ENCODE data around the gene CREBRF.
"Not testable (repeated sequence)": the region's sequence is repeated elsewhere in the genome, so short reads cannot be mapped to it uniquely, and the experiment has no call there.

The CREBRF gene

DNA sequence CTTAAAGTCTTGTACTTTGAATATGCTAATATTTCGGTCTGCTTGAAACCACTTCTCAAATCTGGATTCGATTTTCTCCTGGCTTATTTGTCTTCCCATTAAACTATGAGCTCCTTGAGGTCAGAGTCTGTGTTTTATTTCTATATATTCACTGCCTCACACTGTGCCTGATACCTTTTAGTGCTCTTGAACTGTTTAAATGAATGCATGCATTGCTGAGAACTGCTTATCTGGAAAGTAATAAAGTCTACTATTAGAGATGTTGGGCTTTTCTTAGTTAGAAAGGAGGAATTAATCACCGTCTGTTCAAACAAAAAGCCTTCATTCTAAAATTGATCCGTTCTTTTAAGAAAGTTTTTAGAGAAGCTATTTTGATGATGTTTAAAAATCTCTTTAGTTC is 6.0 kb downstream of the CREBRF start:
- Mint-ChIP-seq H3K9me3 (peaks cover 6% of the 10 kb centered on the region), H3K4me1 (peaks cover 10% of the 10 kb centered on the region), H3K27me3 (ENCODE audit: low read depth, poor library complexity) (no peaks in the 10 kb centered on the region), H3K36me3 (ENCODE audit: low read depth) (peaks cover 5% of the 10 kb centered on the region), H3K4me3 (no peak overlapping the region), H3K27ac (no peak overlapping the region)
- TF ChIP-seq, protein P1, sequence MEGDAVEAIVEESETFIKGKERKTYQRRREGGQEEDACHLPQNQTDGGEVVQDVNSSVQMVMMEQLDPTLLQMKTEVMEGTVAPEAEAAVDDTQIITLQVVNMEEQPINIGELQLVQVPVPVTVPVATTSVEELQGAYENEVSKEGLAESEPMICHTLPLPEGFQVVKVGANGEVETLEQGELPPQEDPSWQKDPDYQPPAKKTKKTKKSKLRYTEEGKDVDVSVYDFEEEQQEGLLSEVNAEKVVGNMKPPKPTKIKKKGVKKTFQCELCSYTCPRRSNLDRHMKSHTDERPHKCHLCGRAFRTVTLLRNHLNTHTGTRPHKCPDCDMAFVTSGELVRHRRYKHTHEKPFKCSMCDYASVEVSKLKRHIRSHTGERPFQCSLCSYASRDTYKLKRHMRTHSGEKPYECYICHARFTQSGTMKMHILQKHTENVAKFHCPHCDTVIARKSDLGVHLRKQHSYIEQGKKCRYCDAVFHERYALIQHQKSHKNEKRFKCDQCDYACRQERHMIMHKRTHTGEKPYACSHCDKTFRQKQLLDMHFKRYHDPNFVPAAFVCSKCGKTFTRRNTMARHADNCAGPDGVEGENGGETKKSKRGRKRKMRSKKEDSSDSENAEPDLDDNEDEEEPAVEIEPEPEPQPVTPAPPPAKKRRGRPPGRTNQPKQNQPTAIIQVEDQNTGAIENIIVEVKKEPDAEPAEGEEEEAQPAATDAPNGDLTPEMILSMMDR (IDR thresholded peaks at IDR 0.05), result no peak
- DNase-seq, result no peak

DNA sequence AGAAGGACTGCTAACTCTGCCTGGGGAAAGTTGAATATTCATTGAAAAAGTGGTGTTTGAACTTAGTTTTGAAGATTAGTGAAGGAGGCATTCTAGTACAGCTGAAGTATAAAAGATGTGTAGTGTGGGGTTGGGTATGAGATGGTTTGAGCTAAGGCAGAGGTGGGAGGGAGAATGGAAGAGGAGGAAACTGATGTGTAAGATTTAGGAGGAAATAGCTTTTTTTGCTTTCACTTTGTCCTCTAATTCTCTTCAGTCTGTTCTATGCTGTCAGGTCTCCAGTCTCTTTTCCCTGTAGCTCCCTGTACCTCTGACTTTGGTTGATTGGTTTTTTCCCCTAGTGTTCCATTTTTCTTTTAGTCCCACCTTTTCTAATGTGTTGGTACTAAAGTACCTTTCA is 9.0 kb downstream of the CREBRF start:
- peaks cover 7% of the 10 kb centered on the region for H3K9me3 Mint-ChIP-seq
- no peak overlapping the region for H3K4me3 Mint-ChIP-seq
- no peaks in the 10 kb centered on the region for H3K27me3 Mint-ChIP-seq (ENCODE audit: low read depth, poor library complexity)
- DNase-seq, result no peak
- no peaks in the 10 kb centered on the region for H3K4me1 Mint-ChIP-seq
- TF ChIP-seq, protein P1 (IDR thresholded peaks at IDR 0.05), result no peak
- peak overlapping the region; percentile 2 for H3K27ac Mint-ChIP-seq
- peaks cover 12% of the 10 kb centered on the region for H3K36me3 Mint-ChIP-seq (ENCODE audit: low read depth)

DNA sequence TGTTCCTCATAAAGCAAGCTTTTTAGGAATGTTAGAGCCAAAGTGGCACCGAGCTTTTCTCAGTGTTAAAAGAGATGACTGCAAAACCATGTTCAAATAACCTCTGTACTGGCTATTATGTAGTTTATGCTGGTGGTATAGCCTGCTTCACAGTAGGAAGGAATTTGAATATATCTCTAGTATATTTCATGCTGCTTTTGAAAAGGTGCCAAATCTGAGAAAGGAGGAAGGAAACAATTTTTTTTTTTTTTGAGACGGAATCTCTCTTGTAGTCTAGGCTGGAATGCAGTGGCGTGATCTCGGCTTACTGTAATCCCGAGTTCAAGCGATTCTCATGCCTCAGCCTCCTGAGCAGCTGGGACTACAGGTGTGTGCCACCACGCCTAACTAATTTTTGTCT is 13.5 kb downstream of the CREBRF start:
- Mint-ChIP-seq H3K4me3 (no peak overlapping the region), H3K4me1 (no peaks in the 10 kb centered on the region), H3K36me3 (ENCODE audit: low read depth) (peaks cover 7% of the 10 kb centered on the region), H3K27ac (no peak overlapping the region), H3K27me3 (ENCODE audit: low read depth, poor library complexity) (peaks cover 5% of the 10 kb centered on the region), H3K9me3 (peaks cover 4% of the 10 kb centered on the region)
- TF ChIP-seq, protein P1 (IDR thresholded peaks at IDR 0.05), result no peak
- DNase-seq, result no peak

- no peak for DNase-seq
- Mint-ChIP-seq H3K4me1 (no peaks in the 10 kb centered on the region), H3K9me3 (peaks cover 6% of the 10 kb centered on the region), H3K27ac (no peak overlapping the region), H3K27me3 (ENCODE audit: low read depth, poor library complexity) (peaks cover 7% of the 10 kb centered on the region), H3K36me3 (ENCODE audit: low read depth) (no peaks in the 10 kb centered on the region), H3K4me3 (no peak overlapping the region)
- TF ChIP-seq, protein P1 (IDR thresholded peaks at IDR 0.05), result no peak
Observed at GRCh38 chr5:173075137-173075843, 19.1 kb downstream of the CREBRF start.

DNA sequence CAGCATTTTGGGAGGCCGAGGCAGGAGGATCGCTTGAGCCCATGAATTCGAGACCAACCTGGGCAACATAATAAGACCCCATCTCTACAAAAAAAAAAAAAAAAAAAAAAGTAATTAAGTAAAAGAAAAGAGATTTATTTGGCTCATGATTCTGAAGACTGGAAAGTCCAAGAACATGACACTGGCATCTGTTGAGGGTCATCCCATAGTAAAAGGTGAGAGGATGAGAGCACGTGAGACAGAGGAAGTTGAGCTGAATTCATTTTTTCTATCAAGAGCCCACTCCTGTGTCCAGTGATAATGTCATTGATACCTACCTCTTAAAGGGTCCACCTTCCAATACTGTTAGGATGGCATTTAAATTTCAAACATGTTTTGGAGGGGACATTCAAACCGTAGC is 19.8 kb downstream of the CREBRF start:
- peaks cover 5% of the 10 kb centered on the region for H3K36me3 Mint-ChIP-seq (ENCODE audit: low read depth)
- TF ChIP-seq, protein P1 (IDR thresholded peaks at IDR 0.05), result no peak
- H3K27ac Mint-ChIP-seq, result no peak overlapping the region
- no peak overlapping the region for H3K4me3 Mint-ChIP-seq
- DNase-seq, result no peak
- no peaks in the 10 kb centered on the region for H3K4me1 Mint-ChIP-seq
- H3K9me3 Mint-ChIP-seq, result peaks cover 6% of the 10 kb centered on the region
- H3K27me3 Mint-ChIP-seq (ENCODE audit: low read depth, poor library complexity), result peaks cover 7% of the 10 kb centered on the region

DNA sequence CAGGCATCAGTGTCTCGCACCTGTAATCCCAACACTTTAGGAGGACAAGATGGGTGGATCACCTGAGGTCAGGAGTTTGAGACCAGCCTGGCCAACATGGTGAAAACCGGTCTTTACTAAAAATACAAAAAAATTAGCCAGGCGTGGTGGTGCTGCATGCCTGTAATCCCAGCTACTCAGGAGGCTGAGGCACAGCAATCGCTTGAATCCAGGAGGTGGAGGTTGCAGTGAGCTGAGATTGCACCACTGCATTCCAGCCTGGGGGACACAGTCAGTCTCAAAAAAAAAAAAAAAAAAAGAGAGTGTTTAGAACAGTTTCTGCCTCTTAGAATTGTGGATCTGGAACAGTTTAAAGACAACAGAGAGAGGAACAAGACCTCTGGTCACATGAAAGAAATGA is 20.3 kb downstream of the CREBRF start:
- H3K4me3 Mint-ChIP-seq; H3K27me3 Mint-ChIP-seq (ENCODE audit: low read depth, poor library complexity); H3K4me1 Mint-ChIP-seq; H3K9me3 Mint-ChIP-seq; H3K27ac Mint-ChIP-seq; DNase-seq; H3K36me3 Mint-ChIP-seq (ENCODE audit: low read depth): not testable (repeated sequence)
